ENCODE results near the gene HOXD12. TPM values are rescaled to one million over a fixed set of nuclear protein-coding genes. Genes with fewer than 3 reads are reported as not detected.

The HOXD12 gene
- total RNA-seq, 4 donors from 2014 or later, result not detected

GRCh38 chr2:176121190-176122051 is 21.8 kb downstream of the HOXD12 start:
- no peak overlapping the region for H3K27ac ChIP-seq (replicated peaks in 1 of 4)

GRCh38 chr2:176122052-176122682 is 22.6 kb downstream of the HOXD12 start:
- WGBS, result 6% methylated on average over 40 of the region's 47 CpGs
- peak overlapping the region; percentile 48 to 62 (median 50) for H3K4me3 ChIP-seq
- TF ChIP-seq POLR2AphosphoS5 (IDR thresholded peaks at IDR 0.05), result no peak
- no peak for DNase-seq (ENCODE audit: extremely low spot score)
- peaks cover 10 to 100% (median 87%) of the 10 kb centered on the region in 4 donors for H3K27me3 ChIP-seq
- H3K4me1 ChIP-seq, result peaks cover 16 to 39% (median 28%) of the 10 kb centered on the region in 4 donors
- H3K9me3 ChIP-seq, result no peaks in the 10 kb centered on the region
- no peaks in the 10 kb centered on the region for H3K36me3 ChIP-seq
- intact Hi-C loops (cut with DNase I), result no loop called here
- peak overlapping the region in 1 of 4 donors; percentile 64 for H3K27ac ChIP-seq (replicated peaks in 1 of 4)

More at GRCh38 chr2:176121190-176122051, 21.8 kb downstream of the HOXD12 start:
- DNase-seq (ENCODE audit: extremely low spot score), result no peak
- intact Hi-C loops (cut with DNase I), result no loop called here
- Histone ChIP-seq H3K9me3 (no peaks in the 10 kb centered on the region), H3K4me3 (peak overlapping the region; percentile 48 to 62 (median 50)), H3K4me1 (peaks cover 19 to 38% (median 27%) of the 10 kb centered on the region in 4 donors), H3K36me3 (no peaks in the 10 kb centered on the region), H3K27me3 (peaks cover 12 to 100% (median 91%) of the 10 kb centered on the region in 4 donors)
- 19% methylated on average over 23 of the region's 53 CpGs for WGBS
- no peak for TF ChIP-seq POLR2AphosphoS5 (IDR thresholded peaks at IDR 0.05)
- TF ChIP-seq CTCF (IDR thresholded peaks at IDR 0.05), result no peak
- no peak for TF ChIP-seq POLR2A (IDR thresholded peaks at IDR 0.05; ENCODE audit: low read depth)
- no peak for TF ChIP-seq EP300 (IDR thresholded peaks at IDR 0.05)

- Histone ChIP-seq H3K4me3 (peak within 1 kb of the TSS; percentile 48 to 62 (median 50)), H3K27ac (replicated peaks in 1 of 4) (peak within 1 kb of the TSS in 3 of 4 donors; percentile 24 to 64 (median 44)), H3K36me3 (no peaks in the 10 kb centered on the region), H3K27me3 (peaks cover 10 to 100% (median 82%) of the 10 kb centered on the region in 4 donors), H3K4me1 (peaks cover 16 to 41% (median 28%) of the 10 kb centered on the region in 4 donors), H3K9me3 (no peaks in the 10 kb centered on the region)
- peak; percentile 8 to 9 for TF ChIP-seq POLR2AphosphoS5 (IDR thresholded peaks at IDR 0.05)
- no peak for TF ChIP-seq EP300 (IDR thresholded peaks at IDR 0.05)
- DNase-seq (ENCODE audit: extremely low spot score), result no peak
- WGBS, result 1% methylated on average over 21 of the region's 84 CpGs
- intact Hi-C loops (cut with DNase I), result no loop called here
Measured at GRCh38 chr2:176122683-176123410, 23.3 kb downstream of the HOXD12 start, which contains the start of gene HOXD9. HOXD9 (plus strand) TSS chr2:176122719; CDS start chr2:176122769, 50 bp downstream.

GRCh38 chr2:176123411-176124109 is 24.0 kb downstream of the HOXD12 start:
- peak overlapping the region in 2 of 4 donors; percentile 24 to 44 for H3K27ac ChIP-seq (replicated peaks in 1 of 4)
- no peak for DNase-seq (ENCODE audit: extremely low spot score)
- no peaks in the 10 kb centered on the region for H3K36me3 ChIP-seq
- intact Hi-C loops (cut with DNase I), result no loop called here
- H3K4me3 ChIP-seq, result peak overlapping the region; percentile 48 to 62 (median 50)
- H3K4me1 ChIP-seq, result peaks cover 16 to 47% (median 29%) of the 10 kb centered on the region in 4 donors
- peaks cover 10 to 100% (median 82%) of the 10 kb centered on the region in 4 donors for H3K27me3 ChIP-seq
- TF ChIP-seq EP300 (IDR thresholded peaks at IDR 0.05), result no peak
- no peak for TF ChIP-seq POLR2A (IDR thresholded peaks at IDR 0.05; ENCODE audit: low read depth)
- no peak for TF ChIP-seq CTCF (IDR thresholded peaks at IDR 0.05)
- no peak for TF ChIP-seq POLR2AphosphoS5 (IDR thresholded peaks at IDR 0.05)
- 7% methylated on average over 36 of the region's 40 CpGs for WGBS
- H3K9me3 ChIP-seq, result no peaks in the 10 kb centered on the region

All from esophagus muscularis mucosa (tissue), 4 donors.